GM18505 (cell line): ENCODE data around the gene NOLC1.

ENCODE experiments used
- ATAC-seq: cut with Tn5 transposase; IDR thresholded peaks from one replicate; pipeline ENCODE4 v1.9.1; 2021; ENCODE audit not compliant: unreplicated experiment
- POLR2A ChIP-seq: IDR thresholded peaks from 4 replicates; pipeline ENCODE4 v1.6.1; 2011; ENCODE audit warnings: borderline replicate concordance; ENCODE audit not compliant: insufficient read depth, insufficient read length; ENCODE audit errors: extremely low read depth

NOLC1 gene

GRCh38 chr10:102191956-102192355 is 39.8 kb downstream of the NOLC1 start:
- ATAC-seq = no peak
- TF ChIP-seq POLR2A = no peak

- ATAC-seq = no peak
- TF ChIP-seq POLR2A = no peak
Measured at GRCh38 chr10:102195296-102195870, 43.2 kb downstream of the NOLC1 start.

- no peak for TF ChIP-seq POLR2A
- ATAC-seq = no peak
Measured at GRCh38 chr10:102196893-102197292, 44.7 kb downstream of the NOLC1 start.

GRCh38 chr10:102198027-102198426 is 45.8 kb downstream of the NOLC1 start:
- TF ChIP-seq POLR2A = no peak
- ATAC-seq = no peak

GRCh38 chr10:102200751-102201640 is 48.8 kb downstream of the NOLC1 start:
- no peak for ATAC-seq
- TF ChIP-seq POLR2A = no peak

GRCh38 chr10:102202386-102202785 is 50.2 kb downstream of the NOLC1 start:
- no peak for TF ChIP-seq POLR2A
- ATAC-seq = no peak

- no peak for ATAC-seq
- no peak for TF ChIP-seq POLR2A
Measured at GRCh38 chr10:102208311-102209035, 56.3 kb downstream of the NOLC1 start.

- TF ChIP-seq POLR2A = no peak
- no peak for ATAC-seq
Measured at GRCh38 chr10:102211615-102212299, 59.6 kb downstream of the NOLC1 start.
